NCI-H460 (cell line): ENCODE data around the gene RNF11. TPM values are rescaled to one million over a fixed set of nuclear protein-coding genes. Genes with fewer than 3 reads are reported as not detected.
"Not testable (repeated sequence)": the region's sequence is repeated elsewhere in the genome, so short reads cannot be mapped to it uniquely, and the experiment has no call there.

Source experiments
- DNase-seq: peaks from one replicate; pipeline ENCODE4 v3.0.0-alpha.2; 2016; ENCODE audit warnings: low read depth; ENCODE audit errors: extremely low read depth
- polyA plus RNA-seq: library from polyadenylated mRNA; depleted of rRNA; stranded (reverse); fragments of >200 nt; gene quantifications from 2 replicates; pipeline ENCODE4 v1.2.3, GENCODE V29; 2014; cell fraction: nucleus; rRNA removed
- total RNA-seq: library from RNA; depleted of rRNA; stranded (reverse); fragments of >200 nt; shearing (Covaris generic); gene quantifications from 2 replicates; pipeline ENCODE4 v1.2.3, GENCODE V29; 2014; rRNA removed

Gene RNF11
- 86.0 and 91.8 TPM in 2 replicates for total RNA-seq
- polyA plus RNA-seq: 18.0 and 22.5 TPM in 2 replicates

GRCh38 chr1:51235673-51236530 is at the start of gene RNF11:
TSS of gene RNF11 (plus strand) at chr1:51236273. CDS start at chr1:51236757, 484 bp downstream.
- DNase-seq: peak; percentile 69

- DNase-seq: no peak
Observed at GRCh38 chr1:51188230-51188629, 47.8 kb upstream of the RNF11 start.

- peak; percentile 34 for DNase-seq
Observed at GRCh38 chr1:51189421-51190073, 46.5 kb upstream of the RNF11 start.

GRCh38 chr1:51190961-51191360 is 45.1 kb upstream of the RNF11 start:
- DNase-seq: no peak

GRCh38 chr1:51192213-51192843 is 43.7 kb upstream of the RNF11 start:
- DNase-seq: peak; percentile 54

- no peak for DNase-seq
Observed at GRCh38 chr1:51193564-51193963, 42.5 kb upstream of the RNF11 start.

- no peak for DNase-seq
Observed at GRCh38 chr1:51203121-51203873, 32.8 kb upstream of the RNF11 start.

GRCh38 chr1:51203874-51204245 is 32.2 kb upstream of the RNF11 start:
- DNase-seq: no peak

- DNase-seq: no peak
Observed at GRCh38 chr1:51210055-51210454, 26.0 kb upstream of the RNF11 start.

GRCh38 chr1:51210676-51211075 is 25.4 kb upstream of the RNF11 start:
- DNase-seq: no peak

GRCh38 chr1:51214615-51215131 is 21.4 kb upstream of the RNF11 start:
- DNase-seq: no peak

- no peak for DNase-seq
Observed at GRCh38 chr1:51215169-51215568, 20.9 kb upstream of the RNF11 start.

GRCh38 chr1:51216631-51217030 is 19.4 kb upstream of the RNF11 start:
- no peak for DNase-seq

- no peak for DNase-seq
Observed at GRCh38 chr1:51217101-51217500, 19.0 kb upstream of the RNF11 start.

- no peak for DNase-seq
Observed at GRCh38 chr1:51218570-51218969, 17.5 kb upstream of the RNF11 start.

- DNase-seq: no peak
Observed at GRCh38 chr1:51219022-51219421, 17.1 kb upstream of the RNF11 start.

GRCh38 chr1:51221529-51221928 is 14.5 kb upstream of the RNF11 start:
- not testable (repeated sequence) for DNase-seq

GRCh38 chr1:51222136-51222787 is 13.8 kb upstream of the RNF11 start:
- DNase-seq: no peak

- no peak for DNase-seq
Observed at GRCh38 chr1:51222809-51223208, 13.3 kb upstream of the RNF11 start.

- no peak for DNase-seq
Observed at GRCh38 chr1:51224255-51224654, 11.8 kb upstream of the RNF11 start.
